ENCODE data around the gene SLC25A28. TPM values are rescaled to one million over a fixed set of nuclear protein-coding genes. Genes with fewer than 3 reads are reported as not detected.
A peak's percentile ranks its signal among the peaks of the same experiment; 100 is the strongest.

Gene SLC25A28
- total and polyA plus RNA-seq, 2 donors from 2014 or later = 43.0 to 57.1 TPM

DNA sequence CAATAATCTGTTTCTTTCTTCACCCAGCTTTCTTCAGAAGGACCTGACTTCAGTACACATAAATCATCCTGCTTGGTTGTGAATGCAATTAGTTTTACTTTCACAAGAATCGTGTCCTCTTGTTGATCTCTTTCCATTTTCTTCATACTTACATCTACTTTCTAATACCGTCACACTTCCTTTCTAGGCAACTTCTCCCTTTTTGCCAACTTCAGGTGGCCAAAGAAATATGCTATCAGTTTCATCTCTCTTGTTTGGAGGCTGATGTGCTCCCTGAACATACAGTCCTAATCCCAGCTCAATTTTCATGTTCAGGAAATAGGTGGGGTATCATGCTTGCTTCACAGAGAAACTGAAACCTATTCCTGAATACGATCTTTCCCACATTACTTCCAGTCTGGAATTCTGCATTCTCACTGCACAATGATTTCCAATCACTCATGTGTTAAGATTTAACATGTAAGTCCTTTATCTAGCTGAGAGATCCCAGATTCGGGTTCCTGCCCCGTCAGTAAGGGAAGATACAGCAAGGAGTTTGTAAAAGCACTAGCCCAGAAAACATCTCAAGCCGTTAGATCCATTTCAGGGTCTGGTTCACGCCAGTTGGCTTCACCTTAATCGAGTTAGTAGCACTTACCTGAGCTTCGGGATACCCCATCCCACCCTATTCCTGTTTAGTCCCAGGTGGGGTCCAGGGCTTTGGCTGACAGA, 994 bp downstream of the SLC25A28 start:
- Histone ChIP-seq H3K9me3 (ENCODE audit: control insufficient read depth in 2 of 3, insufficient read depth in 1 of 3, low read length in 3 of 3) (no peaks in the 10 kb centered on the region), H3K27me3 (ENCODE audit: control insufficient read depth, insufficient read depth, low read length) (no peaks in the 10 kb centered on the region), H3K36me3 (ENCODE audit: control insufficient read depth in 2 of 3, insufficient read depth in 3 of 3, low read length in 3 of 3) (no peaks in the 10 kb centered on the region), H3K27ac (ENCODE audit: low read depth in 2 of 2, low read length in 2 of 2) (peak overlapping the region; percentile 71 to 77), H3K9ac (ENCODE audit: low read length in 3 of 3) (peak overlapping the region; percentile 76 to 98 (median 95)), H3K4me3 (ENCODE audit: low read length in 3 of 3) (peak overlapping the region; percentile 80 to 92 (median 90)), H3K4me1 (ENCODE audit: control insufficient read depth in 2 of 3, insufficient read depth in 2 of 3, low read depth in 1 of 3, low read length in 3 of 3) (peaks cover 2 to 29% (median 24%) of the 10 kb centered on the region in 3 donors)
- FAIRE-seq (no peak), DNase-seq (peak in 3 of 5 donors; percentile 18 to 38 (median 35))
- no peak for TF ChIP-seq CTCF (IDR thresholded peaks at IDR 0.05; ENCODE audit: borderline replicate concordance, extremely low read depth, insufficient read depth)
- intact Hi-C loops (cut with DNase I) = loop anchor here (10.0 kb wide), 1 partner anchor 194 kb away; no protein-coding TSS in a partner anchor

- no peak overlapping the region for H3K27ac ChIP-seq (ENCODE audit: low read depth in 2 of 2, low read length in 2 of 2)
- no peaks in the 10 kb centered on the region for H3K9me3 ChIP-seq (ENCODE audit: control insufficient read depth in 2 of 3, insufficient read depth in 1 of 3, low read length in 3 of 3)
- H3K36me3 ChIP-seq (ENCODE audit: control insufficient read depth in 2 of 3, insufficient read depth in 3 of 3, low read length in 3 of 3) = peaks cover 0 to 9% (median 7%) of the 10 kb centered on the region in 3 donors
- no peak overlapping the region for H3K9ac ChIP-seq (ENCODE audit: low read length in 3 of 3)
- DNase-seq (no peak), FAIRE-seq (no peak)
- peaks cover 2 to 29% (median 24%) of the 10 kb centered on the region in 3 donors for H3K4me1 ChIP-seq (ENCODE audit: control insufficient read depth in 2 of 3, insufficient read depth in 2 of 3, low read depth in 1 of 3, low read length in 3 of 3)
- no peaks in the 10 kb centered on the region for H3K27me3 ChIP-seq (ENCODE audit: control insufficient read depth, insufficient read depth, low read length)
- H3K4me3 ChIP-seq (ENCODE audit: low read length in 3 of 3) = peak overlapping the region in 2 of 3 donors; percentile 90 to 92
- TF ChIP-seq CTCF (IDR thresholded peaks at IDR 0.05; ENCODE audit: borderline replicate concordance, extremely low read depth, insufficient read depth) = no peak
- intact Hi-C loops (cut with DNase I) = loop anchor here (10.0 kb wide), 1 partner anchor 193 kb away; no protein-coding TSS in a partner anchor
Measured at GRCh38 chr10:99617696-99618095, 2.5 kb downstream of the SLC25A28 start.

DNA sequence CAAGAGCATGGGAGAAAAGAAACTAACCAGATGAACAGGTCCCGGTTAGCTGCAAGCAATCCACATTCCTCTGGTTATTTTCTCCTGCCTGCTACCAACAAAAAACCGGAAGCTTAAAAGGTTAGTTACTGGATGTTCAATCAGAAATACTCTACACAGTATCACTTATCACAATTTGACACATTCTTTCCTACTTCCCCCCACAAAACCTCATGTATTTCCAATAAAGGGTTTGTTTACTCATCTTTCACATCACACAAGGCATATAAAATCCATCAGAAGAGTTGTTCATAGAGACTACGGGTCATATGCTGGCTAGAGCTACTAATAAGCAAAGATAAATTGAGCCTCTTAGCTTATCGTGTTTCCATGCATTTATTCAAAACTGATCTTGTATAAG, 4.8 kb downstream of the SLC25A28 start:
- TF ChIP-seq CTCF (IDR thresholded peaks at IDR 0.05; ENCODE audit: borderline replicate concordance, extremely low read depth, insufficient read depth) = no peak
- no peaks in the 10 kb centered on the region for H3K9me3 ChIP-seq (ENCODE audit: control insufficient read depth in 2 of 3, insufficient read depth in 1 of 3, low read length in 3 of 3)
- peaks cover 2 to 20% (median 20%) of the 10 kb centered on the region in 3 donors for H3K4me1 ChIP-seq (ENCODE audit: control insufficient read depth in 2 of 3, insufficient read depth in 2 of 3, low read depth in 1 of 3, low read length in 3 of 3)
- no peak overlapping the region for H3K9ac ChIP-seq (ENCODE audit: low read length in 3 of 3)
- intact Hi-C loops (cut with DNase I) = loop anchor here (10.0 kb wide), 1 partner anchor 191 kb away; no protein-coding TSS in a partner anchor
- H3K27ac ChIP-seq (ENCODE audit: low read depth in 2 of 2, low read length in 2 of 2) = no peak overlapping the region
- no peak overlapping the region for H3K4me3 ChIP-seq (ENCODE audit: low read length in 3 of 3)
- DNase-seq (no peak), FAIRE-seq (no peak)
- H3K27me3 ChIP-seq (ENCODE audit: control insufficient read depth, insufficient read depth, low read length) = no peaks in the 10 kb centered on the region
- peaks cover 0 to 17% (median 15%) of the 10 kb centered on the region in 3 donors for H3K36me3 ChIP-seq (ENCODE audit: control insufficient read depth in 2 of 3, insufficient read depth in 3 of 3, low read length in 3 of 3)

Measured in kidney (tissue), 14 donors.